Osteoblast (primary cell): ENCODE data around the gene GPC5. TPM values are rescaled to one million over a fixed set of nuclear protein-coding genes. Genes with fewer than 3 reads are reported as not detected.

Experiments
- DNase-seq: peaks from one replicate; pipeline ENCODE4 v3.0.0; 2011; ENCODE audit warnings: low spot score, mixed read lengths; ENCODE audit not compliant: insufficient read length; ENCODE audit errors: missing footprints
- H2AFZ ChIP-seq: 2 replicates; pipeline ENCODE4 v1.6.0; 2011; ENCODE audit warnings: mild to moderate bottlenecking, low read length
- H3K27ac ChIP-seq: 2 replicates; pipeline ENCODE4 v1.5.1; 2011; ENCODE audit warnings: mild to moderate bottlenecking, low read depth, low read length, moderate library complexity
- H3K27me3 ChIP-seq: 2 replicates; pipeline ENCODE4 v1.6.0; 2012; ENCODE audit warnings: mild to moderate bottlenecking, control low read depth, inconsistent platforms, low read length, moderate library complexity; ENCODE audit not compliant: insufficient read depth
- H3K36me3 ChIP-seq: 2 replicates; pipeline ENCODE4 v1.5.1; 2011; ENCODE audit warnings: mild to moderate bottlenecking, low read length, control low read depth, moderate library complexity; ENCODE audit not compliant: insufficient read depth
- H3K4me1 ChIP-seq: 2 replicates; pipeline ENCODE4 v1.5.1; 2011; ENCODE audit warnings: mild to moderate bottlenecking, low read length, control low read depth, moderate library complexity; ENCODE audit not compliant: insufficient read depth
- H3K4me2 ChIP-seq: 2 replicates; pipeline ENCODE4 v1.6.0; 2011; ENCODE audit warnings: mild to moderate bottlenecking, low read length; ENCODE audit not compliant: insufficient read depth
- H3K4me3 ChIP-seq: fragments of 200-600 bp; sonication (generic); 3 replicates; pipeline ENCODE4 v1.5.1; 2012; ENCODE audit warnings: mild to moderate bottlenecking, low read length, inconsistent platforms; ENCODE audit not compliant: insufficient read depth
- H3K79me2 ChIP-seq: 2 replicates; pipeline ENCODE4 v1.6.0; 2012; ENCODE audit warnings: mild to moderate bottlenecking, low read length, control low read depth, inconsistent platforms; ENCODE audit not compliant: insufficient read depth
- H3K9me3 ChIP-seq: 2 replicates; pipeline ENCODE4 v1.5.1; 2011; ENCODE audit warnings: low read depth, low read length, control low read depth
- H4K20me1 ChIP-seq: 2 replicates; pipeline ENCODE4 v1.6.0; 2012; ENCODE audit warnings: mild to moderate bottlenecking, low read length, control low read depth; ENCODE audit not compliant: insufficient read depth
- CTCF ChIP-seq: IDR thresholded peaks from 2 replicates; pipeline ENCODE4 v1.5.1; 2011; ENCODE audit warnings: mild to moderate bottlenecking, low read depth, low read length, moderate library complexity; ENCODE audit errors: extremely low read depth
- total RNA-seq: library from RNA; depleted of rRNA; stranded (reverse); fragments of >200 nt; gene quantifications from 2 replicates; pipeline ENCODE4 v1.2.3, GENCODE V29; 2012

The GPC5 gene
- total RNA-seq, 1 donor: 0.36 TPM

GRCh38 chr13:91729859-91730258 is 331.4 kb downstream of the GPC5 start:
- no peak for TF ChIP-seq CTCF
- Histone ChIP-seq H3K36me3 (no peaks in the 10 kb centered on the region), H3K27me3 (no peaks in the 10 kb centered on the region), H3K4me3 (no peak overlapping the region), H4K20me1 (no peaks in the 10 kb centered on the region), H3K9me3 (peaks cover 2% of the 10 kb centered on the region), H3K27ac (no peak overlapping the region), H2AFZ (no peak overlapping the region), H3K4me1 (no peaks in the 10 kb centered on the region), H3K4me2 (no peak overlapping the region), H3K79me2 (no peaks in the 10 kb centered on the region)
- DNase-seq: no peak

GRCh38 chr13:91739751-91740150 is 341.3 kb downstream of the GPC5 start:
- TF ChIP-seq CTCF: no peak
- H3K4me1 ChIP-seq: no peaks in the 10 kb centered on the region
- H3K36me3 ChIP-seq: no peaks in the 10 kb centered on the region
- H3K27ac ChIP-seq: no peak overlapping the region
- no peaks in the 10 kb centered on the region for H3K79me2 ChIP-seq
- no peak overlapping the region for H3K4me2 ChIP-seq
- DNase-seq: no peak
- no peak overlapping the region for H2AFZ ChIP-seq
- H3K27me3 ChIP-seq: no peaks in the 10 kb centered on the region
- no peaks in the 10 kb centered on the region for H3K9me3 ChIP-seq
- H3K4me3 ChIP-seq: no peak overlapping the region
- no peaks in the 10 kb centered on the region for H4K20me1 ChIP-seq

GRCh38 chr13:91740756-91741155 is 342.3 kb downstream of the GPC5 start:
- H3K27ac ChIP-seq: no peak overlapping the region
- no peaks in the 10 kb centered on the region for H3K36me3 ChIP-seq
- H3K4me3 ChIP-seq: no peak overlapping the region
- H3K9me3 ChIP-seq: no peaks in the 10 kb centered on the region
- H2AFZ ChIP-seq: no peak overlapping the region
- no peak overlapping the region for H3K4me2 ChIP-seq
- no peaks in the 10 kb centered on the region for H3K27me3 ChIP-seq
- no peaks in the 10 kb centered on the region for H3K4me1 ChIP-seq
- DNase-seq: no peak
- no peak for TF ChIP-seq CTCF
- no peaks in the 10 kb centered on the region for H4K20me1 ChIP-seq
- H3K79me2 ChIP-seq: no peaks in the 10 kb centered on the region

- Histone ChIP-seq H4K20me1 (no peaks in the 10 kb centered on the region), H3K36me3 (no peaks in the 10 kb centered on the region), H3K27ac (no peak overlapping the region), H3K9me3 (no peaks in the 10 kb centered on the region), H2AFZ (no peak overlapping the region), H3K27me3 (no peaks in the 10 kb centered on the region), H3K4me2 (no peak overlapping the region), H3K4me1 (no peaks in the 10 kb centered on the region), H3K79me2 (no peaks in the 10 kb centered on the region), H3K4me3 (no peak overlapping the region)
- no peak for TF ChIP-seq CTCF
- no peak for DNase-seq
Measured at GRCh38 chr13:91741925-91742324, 343.5 kb downstream of the GPC5 start.
